HEK293 (cell line): ENCODE data around the gene TARS2.

Experiments
- BCL11B ChIP-seq: fragments of 450-650 bp; formaldehyde crosslinking; IDR thresholded peaks from 2 replicates; pipeline ENCODE4 v1.5.1; 2016; ENCODE audit warnings: low read depth, missing biosample characterization, missing genetic modification characterization
- GLI4 ChIP-seq: fragments of 450-650 bp; formaldehyde crosslinking; IDR thresholded peaks from 2 replicates; pipeline ENCODE4 v1.5.1; 2016; ENCODE audit warnings: missing biosample characterization, missing genetic modification characterization
- SCRT1 ChIP-seq: fragments of 450-650 bp; formaldehyde crosslinking; IDR thresholded peaks from 2 replicates; pipeline ENCODE4 v1.5.1; 2016; ENCODE audit warnings: missing biosample characterization, missing genetic modification characterization, borderline replicate concordance
- TRIM28 ChIP-seq: IDR thresholded peaks from 2 replicates; pipeline ENCODE4 v1.6.1; 2011; ENCODE audit warnings: low read length, control low read depth, borderline replicate concordance
- YY1 ChIP-seq: fragments of 450-650 bp; formaldehyde crosslinking; IDR thresholded peaks from 2 replicates; pipeline ENCODE4 v1.5.1; 2018; ENCODE audit warnings: missing biosample characterization, missing genetic modification characterization
- ZBTB1 ChIP-seq: fragments of 450-650 bp; formaldehyde crosslinking; IDR thresholded peaks from 2 replicates; pipeline ENCODE4 v1.5.1; 2016; ENCODE audit warnings: missing biosample characterization, missing genetic modification characterization
- ZBTB26 ChIP-seq: fragments of 450-650 bp; formaldehyde crosslinking; optimal IDR thresholded peaks from 2 replicates; pipeline ENCODE3; 2016; ENCODE audit warnings: missing biosample characterization, mild to moderate bottlenecking, missing genetic modification characterization
- ZNF184 ChIP-seq: fragments of 450-650 bp; IDR thresholded peaks from 2 replicates; pipeline ENCODE4 v1.5.1; 2018; ENCODE audit warnings: missing biosample characterization, mild to moderate bottlenecking, missing genetic modification characterization
- ZNF549 ChIP-seq: fragments of 450-650 bp; IDR thresholded peaks from 2 replicates; pipeline ENCODE4 v1.5.1; 2018; ENCODE audit warnings: missing biosample characterization, missing genetic modification characterization, mild to moderate bottlenecking, inconsistent platforms, moderate library complexity
- ZNF555 ChIP-seq: fragments of 450-650 bp; formaldehyde crosslinking; conservative IDR thresholded peaks from 2 replicates; pipeline ENCODE4 v1.5.1; 2017; ENCODE audit warnings: missing biosample characterization, mild to moderate bottlenecking, missing genetic modification characterization, inconsistent platforms
- ZNF707 ChIP-seq: fragments of 450-650 bp; formaldehyde crosslinking; IDR thresholded peaks from 2 replicates; pipeline ENCODE4 v1.5.1; 2016; ENCODE audit warnings: missing biosample characterization, missing genetic modification characterization
- TF ChIP-seq, protein P1 (sequence below): fragments of 450-650 bp; formaldehyde crosslinking; IDR thresholded peaks from 2 replicates; pipeline ENCODE4 v1.5.1; 2016; ENCODE audit warnings: missing biosample characterization, missing genetic modification characterization
- TF ChIP-seq, protein P2 (sequence below): fragments of 450-650 bp; formaldehyde crosslinking; IDR thresholded peaks from 2 replicates; pipeline ENCODE4 v1.5.1; 2016; ENCODE audit warnings: missing biosample characterization, missing genetic modification characterization

DNA sequence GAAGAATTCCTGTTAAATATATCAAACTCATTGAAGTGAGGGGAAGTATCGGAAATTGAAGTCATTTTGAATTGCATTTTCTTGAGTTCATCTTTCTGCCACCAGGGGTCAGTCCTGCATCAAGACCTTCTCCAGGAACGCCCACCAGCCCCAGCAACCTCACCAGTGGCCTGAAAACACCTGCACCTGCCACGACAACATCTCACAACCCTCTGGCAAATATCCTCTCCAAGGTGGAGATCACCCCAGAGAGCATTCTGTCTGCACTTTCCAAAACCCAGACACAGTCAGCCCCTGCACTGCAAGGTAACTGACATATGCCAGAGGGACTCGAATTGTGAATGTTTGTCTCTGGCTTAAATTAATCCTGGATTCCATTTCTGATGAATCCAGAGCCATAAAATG, 22.8 kb upstream of the TARS2 start:
- no peak for TF ChIP-seq TRIM28
- no peak for TF ChIP-seq GLI4 (tag by site-specific recombination)
- no peak for TF ChIP-seq BCL11B (tag by site-specific recombination)
- TF ChIP-seq ZNF707 (tag by site-specific recombination): no peak
- TF ChIP-seq, protein P1, sequence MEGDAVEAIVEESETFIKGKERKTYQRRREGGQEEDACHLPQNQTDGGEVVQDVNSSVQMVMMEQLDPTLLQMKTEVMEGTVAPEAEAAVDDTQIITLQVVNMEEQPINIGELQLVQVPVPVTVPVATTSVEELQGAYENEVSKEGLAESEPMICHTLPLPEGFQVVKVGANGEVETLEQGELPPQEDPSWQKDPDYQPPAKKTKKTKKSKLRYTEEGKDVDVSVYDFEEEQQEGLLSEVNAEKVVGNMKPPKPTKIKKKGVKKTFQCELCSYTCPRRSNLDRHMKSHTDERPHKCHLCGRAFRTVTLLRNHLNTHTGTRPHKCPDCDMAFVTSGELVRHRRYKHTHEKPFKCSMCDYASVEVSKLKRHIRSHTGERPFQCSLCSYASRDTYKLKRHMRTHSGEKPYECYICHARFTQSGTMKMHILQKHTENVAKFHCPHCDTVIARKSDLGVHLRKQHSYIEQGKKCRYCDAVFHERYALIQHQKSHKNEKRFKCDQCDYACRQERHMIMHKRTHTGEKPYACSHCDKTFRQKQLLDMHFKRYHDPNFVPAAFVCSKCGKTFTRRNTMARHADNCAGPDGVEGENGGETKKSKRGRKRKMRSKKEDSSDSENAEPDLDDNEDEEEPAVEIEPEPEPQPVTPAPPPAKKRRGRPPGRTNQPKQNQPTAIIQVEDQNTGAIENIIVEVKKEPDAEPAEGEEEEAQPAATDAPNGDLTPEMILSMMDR (tag by site-specific recombination): peak; percentile 51; the same call in 1 of the 2 replicates
- TF ChIP-seq, protein P2, sequence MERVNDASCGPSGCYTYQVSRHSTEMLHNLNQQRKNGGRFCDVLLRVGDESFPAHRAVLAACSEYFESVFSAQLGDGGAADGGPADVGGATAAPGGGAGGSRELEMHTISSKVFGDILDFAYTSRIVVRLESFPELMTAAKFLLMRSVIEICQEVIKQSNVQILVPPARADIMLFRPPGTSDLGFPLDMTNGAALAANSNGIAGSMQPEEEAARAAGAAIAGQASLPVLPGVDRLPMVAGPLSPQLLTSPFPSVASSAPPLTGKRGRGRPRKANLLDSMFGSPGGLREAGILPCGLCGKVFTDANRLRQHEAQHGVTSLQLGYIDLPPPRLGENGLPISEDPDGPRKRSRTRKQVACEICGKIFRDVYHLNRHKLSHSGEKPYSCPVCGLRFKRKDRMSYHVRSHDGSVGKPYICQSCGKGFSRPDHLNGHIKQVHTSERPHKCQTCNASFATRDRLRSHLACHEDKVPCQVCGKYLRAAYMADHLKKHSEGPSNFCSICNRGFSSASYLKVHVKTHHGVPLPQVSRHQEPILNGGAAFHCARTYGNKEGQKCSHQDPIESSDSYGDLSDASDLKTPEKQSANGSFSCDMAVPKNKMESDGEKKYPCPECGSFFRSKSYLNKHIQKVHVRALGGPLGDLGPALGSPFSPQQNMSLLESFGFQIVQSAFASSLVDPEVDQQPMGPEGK (tag by site-specific recombination): no peak
- no peak for TF ChIP-seq ZNF555 (tag by site-specific recombination)
- no peak for TF ChIP-seq ZNF184 (tag by site-specific recombination)
- no peak for TF ChIP-seq ZBTB26 (tag by site-specific recombination)
- TF ChIP-seq YY1 (tag by site-specific recombination): no peak
- no peak for TF ChIP-seq ZNF549
- no peak for TF ChIP-seq ZBTB1 (tag by site-specific recombination)
- no peak for TF ChIP-seq SCRT1 (tag by site-specific recombination)
